ENCODE data around the gene TTC13. TPM values are rescaled to one million over a fixed set of nuclear protein-coding genes. Genes with fewer than 3 reads are reported as not detected.
"Not testable (repeated sequence)": the region's sequence is repeated elsewhere in the genome, so short reads cannot be mapped to it uniquely, and the experiment has no call there.

TTC13 gene
- total and polyA plus RNA-seq, 11 donors, result 3.7 to 9.6 (median 6.9) TPM

DNA sequence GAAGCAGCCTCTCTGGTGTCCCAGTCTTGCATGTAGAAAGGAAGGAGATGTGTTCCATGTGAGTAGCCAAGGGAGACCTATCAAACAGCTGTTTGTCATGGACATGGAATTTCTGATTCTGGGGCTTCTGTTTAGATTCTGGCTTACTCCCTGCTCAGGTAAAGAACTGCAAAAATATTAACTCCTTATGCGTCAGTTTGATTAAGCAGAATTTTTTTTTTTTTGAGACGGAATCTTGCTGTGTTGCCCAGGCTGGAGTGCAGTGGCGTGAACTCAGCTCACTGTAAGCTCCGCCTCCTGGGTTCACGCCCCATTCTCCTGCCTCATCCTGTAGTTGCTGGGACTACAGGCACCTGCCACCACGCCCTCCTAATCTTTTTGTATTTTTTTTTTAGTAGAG lies 7.0 kb upstream of the TTC13 start:
- intact Hi-C loops (cut with DNase I), result no loop called here
- H3K9me3 ChIP-seq, result no peaks in the 10 kb centered on the region
- no peak for DNase-seq
- H3K4me3 ChIP-seq, result no peak overlapping the region
- ATAC-seq, result no peak
- 94 to 98% (median 96%) methylated on average over 6 of the region's 6 CpGs for WGBS, 4 donors
- no peak overlapping the region for H3K27ac ChIP-seq
- peaks cover 0 to 52% (median 21%) of the 10 kb centered on the region in 9 donors for H3K36me3 ChIP-seq
- H3K4me1 ChIP-seq, result peaks cover 0 to 2% (median 0%) of the 10 kb centered on the region in 12 donors
- TF ChIP-seq, protein P1, sequence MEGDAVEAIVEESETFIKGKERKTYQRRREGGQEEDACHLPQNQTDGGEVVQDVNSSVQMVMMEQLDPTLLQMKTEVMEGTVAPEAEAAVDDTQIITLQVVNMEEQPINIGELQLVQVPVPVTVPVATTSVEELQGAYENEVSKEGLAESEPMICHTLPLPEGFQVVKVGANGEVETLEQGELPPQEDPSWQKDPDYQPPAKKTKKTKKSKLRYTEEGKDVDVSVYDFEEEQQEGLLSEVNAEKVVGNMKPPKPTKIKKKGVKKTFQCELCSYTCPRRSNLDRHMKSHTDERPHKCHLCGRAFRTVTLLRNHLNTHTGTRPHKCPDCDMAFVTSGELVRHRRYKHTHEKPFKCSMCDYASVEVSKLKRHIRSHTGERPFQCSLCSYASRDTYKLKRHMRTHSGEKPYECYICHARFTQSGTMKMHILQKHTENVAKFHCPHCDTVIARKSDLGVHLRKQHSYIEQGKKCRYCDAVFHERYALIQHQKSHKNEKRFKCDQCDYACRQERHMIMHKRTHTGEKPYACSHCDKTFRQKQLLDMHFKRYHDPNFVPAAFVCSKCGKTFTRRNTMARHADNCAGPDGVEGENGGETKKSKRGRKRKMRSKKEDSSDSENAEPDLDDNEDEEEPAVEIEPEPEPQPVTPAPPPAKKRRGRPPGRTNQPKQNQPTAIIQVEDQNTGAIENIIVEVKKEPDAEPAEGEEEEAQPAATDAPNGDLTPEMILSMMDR (IDR thresholded peaks at IDR 0.05), result no peak
- no peak for TF ChIP-seq POLR2A (IDR thresholded peaks at IDR 0.05)
- no peaks in the 10 kb centered on the region for H3K27me3 ChIP-seq

DNA sequence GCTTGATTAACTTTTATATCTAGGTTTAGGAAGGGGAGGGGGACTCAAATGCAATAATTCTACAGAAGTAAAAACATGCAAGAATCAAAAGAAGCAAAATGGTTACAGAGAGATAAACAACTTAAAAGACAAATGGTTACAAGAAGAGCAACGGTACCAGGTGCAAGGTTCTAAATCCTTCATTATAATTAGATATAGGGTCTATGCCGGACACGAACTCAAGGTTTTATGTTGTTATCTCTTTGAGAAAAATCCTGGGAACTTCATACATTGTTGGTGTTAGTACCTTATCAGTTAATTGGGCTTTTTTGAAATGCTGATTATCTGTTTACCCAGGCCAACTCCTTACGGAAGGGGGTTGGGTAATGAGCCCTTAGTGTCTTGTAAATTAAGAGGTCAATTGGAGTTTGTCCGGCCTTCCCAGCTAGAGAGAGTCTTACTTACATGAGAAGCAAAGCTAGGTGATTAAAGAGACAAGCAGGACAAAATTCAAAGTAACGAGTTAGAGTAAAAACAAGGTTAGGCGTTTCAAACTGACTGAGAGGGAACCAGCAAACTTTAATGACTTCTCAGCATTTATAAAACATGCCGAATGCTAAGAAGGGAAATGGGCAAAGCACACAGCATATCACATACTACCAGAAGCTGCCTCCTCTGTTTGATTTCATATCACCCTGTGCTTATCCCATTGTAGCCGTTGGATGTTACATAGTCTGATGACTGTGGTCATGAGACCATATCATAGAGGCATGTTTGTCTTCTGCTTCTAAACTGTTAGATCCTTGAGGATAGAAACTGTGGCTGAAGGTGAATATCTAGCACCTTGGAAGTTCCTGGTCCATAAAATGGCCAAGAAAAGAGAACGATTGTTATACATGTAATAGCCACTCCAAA lies 6.2 kb upstream of the TTC13 start:
- ATAC-seq, H3K27me3 ChIP-seq, H3K4me3 ChIP-seq, H3K9me3 ChIP-seq, DNase-seq, H3K27ac ChIP-seq: not testable (repeated sequence)
- Histone ChIP-seq H3K4me1 (peaks cover 0 to 10% (median 3%) of the 10 kb centered on the region in 12 donors), H3K36me3 (peaks cover 0 to 45% (median 13%) of the 10 kb centered on the region in 9 donors)
- 75 to 76% (median 75%) methylated on average over 10 of the region's 10 CpGs for WGBS, 4 donors
- intact Hi-C loops (cut with DNase I), result loop anchor here in 1 of 10 donors (5.0 kb wide), 1 partner anchor 188 kb away; no protein-coding TSS in a partner anchor

- intact Hi-C loops (cut with DNase I), result loop anchor here in 1 of 10 donors (5.0 kb wide), 1 partner anchor 187 kb away; no protein-coding TSS in a partner anchor
- 88 to 90% (median 88%) methylated on average over 5 of the region's 5 CpGs for WGBS, 4 donors
- no peak for ATAC-seq
Measured at GRCh38 chr1:230983811-230984210, 5.2 kb upstream of the TTC13 start.

DNA sequence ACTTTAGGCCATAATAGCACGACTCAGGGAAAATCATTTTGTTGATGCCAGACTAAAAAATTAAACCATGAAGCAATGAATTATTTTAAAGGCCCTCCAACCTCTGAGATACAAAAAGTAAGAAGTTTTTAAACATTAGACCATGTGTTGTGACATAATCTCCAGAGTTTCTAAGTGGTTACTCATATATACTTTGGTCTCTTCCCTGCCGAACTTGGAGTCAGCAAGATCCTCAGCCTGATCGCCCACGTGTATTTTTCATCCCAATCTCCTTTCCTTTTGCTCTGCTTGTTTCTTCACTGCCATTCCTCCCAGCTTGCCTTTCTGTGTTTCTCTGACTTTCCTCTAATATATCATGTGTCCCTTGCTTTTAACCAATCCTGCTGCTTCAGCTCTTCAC lies 4.0 kb upstream of the TTC13 start:
- H3K27me3 ChIP-seq, result no peaks in the 10 kb centered on the region
- no peak overlapping the region for H3K27ac ChIP-seq
- intact Hi-C loops (cut with DNase I), result loop anchor here in 1 of 10 donors (5.0 kb wide), 1 partner anchor 185 kb away; no protein-coding TSS in a partner anchor
- peaks cover 0 to 19% (median 11%) of the 10 kb centered on the region in 12 donors for H3K4me1 ChIP-seq
- 59 to 95% (median 72%) methylated on average over 4 of the region's 4 CpGs for WGBS, 4 donors
- peaks cover 0 to 29% (median 4%) of the 10 kb centered on the region in 9 donors for H3K36me3 ChIP-seq
- H3K9me3 ChIP-seq, result no peaks in the 10 kb centered on the region
- ATAC-seq (no peak), DNase-seq (no peak)
- H3K4me3 ChIP-seq, result no peak overlapping the region
- TF ChIP-seq, protein P1 (IDR thresholded peaks at IDR 0.05), result no peak
- no peak for TF ChIP-seq POLR2A (IDR thresholded peaks at IDR 0.05)

More at GRCh38 chr1:230983811-230984210, 5.2 kb upstream of the TTC13 start:
- Histone ChIP-seq H3K4me1 (peaks cover 0 to 17% (median 8%) of the 10 kb centered on the region in 12 donors), H3K9me3 (no peaks in the 10 kb centered on the region), H3K4me3 (no peak overlapping the region), H3K27me3 (no peaks in the 10 kb centered on the region), H3K27ac (no peak overlapping the region), H3K36me3 (peaks cover 0 to 35% (median 5%) of the 10 kb centered on the region in 9 donors)
- DNase-seq, result no peak
- TF ChIP-seq POLR2A (IDR thresholded peaks at IDR 0.05), result no peak

- TF ChIP-seq POLR2A (IDR thresholded peaks at IDR 0.05), result no peak
- TF ChIP-seq, protein P1 (IDR thresholded peaks at IDR 0.05), result no peak
- Histone ChIP-seq H3K9me3 (no peaks in the 10 kb centered on the region), H3K36me3 (peaks cover 0 to 32% (median 9%) of the 10 kb centered on the region in 9 donors), H3K27ac (peak overlapping the region in 1 of 12 donors; percentile 88), H3K4me3 (peak overlapping the region in 9 of 12 donors; percentile 55 to 90 (median 81)), H3K27me3 (no peaks in the 10 kb centered on the region), H3K4me1 (peaks cover 0 to 41% (median 20%) of the 10 kb centered on the region in 12 donors)
- ATAC-seq (no peak), DNase-seq (no peak)
- intact Hi-C loops (cut with DNase I), result loop anchor here in 4 of 10 donors (1.0 to 10.0 kb wide), 5 partner anchors 63 to 231 kb away; partner anchors contain the start of gene C1orf198 (in 1 of the 4)
- 77 to 88% (median 81%) methylated on average over 4 of the region's 4 CpGs for WGBS, 4 donors
Measured at GRCh38 chr1:230979952-230980351, 1.3 kb upstream of the TTC13 start.
